ENCODE results near the gene OR4D9.

The OR4D9 gene

DNA sequence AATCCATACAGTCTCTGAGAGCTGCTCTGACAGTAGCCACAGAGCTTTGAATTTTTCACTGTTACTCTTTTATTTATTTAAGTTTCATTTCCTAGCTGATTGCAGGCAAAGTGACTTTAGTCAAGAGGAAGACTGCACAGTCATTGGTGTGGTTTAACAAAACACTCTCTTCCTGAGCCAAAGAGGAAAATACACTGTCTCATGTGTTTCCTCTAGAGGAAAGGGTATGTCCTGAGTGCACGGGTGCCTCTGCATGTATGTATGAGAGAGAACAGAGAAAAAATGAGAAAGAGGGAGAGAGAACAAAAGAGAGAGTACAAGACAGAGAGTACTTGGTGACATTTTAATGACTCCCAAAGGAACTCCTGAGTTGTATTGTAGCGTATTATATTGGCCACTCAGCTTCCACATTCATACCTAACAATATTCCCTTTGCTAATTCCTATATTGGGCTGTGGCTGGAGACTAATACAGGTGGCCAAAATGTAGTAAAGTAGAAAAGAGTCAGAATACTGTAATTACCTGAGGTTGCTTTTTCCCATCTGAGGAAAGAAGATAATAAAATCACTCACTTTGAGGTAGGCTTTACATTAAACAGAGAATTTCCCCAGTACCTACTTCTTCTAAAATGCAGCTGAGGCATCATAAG lies at the start of gene OR4D9:
Gene OR4D9, plus strand, starts transcription at position 599 of the 649 bp plus-strand sequence. CDS start 3,374 bp downstream, outside the sequence.
- no peak for TF ChIP-seq ARNTL (CRISPR knock-in tag; IDR thresholded peaks at IDR 0.05; ENCODE audit: borderline replicate concordance, low read depth)
- TF ChIP-seq RARB (CRISPR knock-in tag; IDR thresholded peaks at IDR 0.05), result no peak
- no peak for ATAC-seq

- ATAC-seq, result no peak
- TF ChIP-seq ZNF70 (CRISPR knock-in tag; IDR thresholded peaks at IDR 0.05) (no peak), ZC3H10 (CRISPR knock-in tag; IDR thresholded peaks at IDR 0.05) (no peak), CSRNP3 (CRISPR knock-in tag; IDR thresholded peaks at IDR 0.05) (no peak), ZNF565 (CRISPR knock-in tag; conservative IDR thresholded peaks at IDR 0.05; ENCODE audit: low read depth) (no peak), SNAI2 (CRISPR knock-in tag; IDR thresholded peaks at IDR 0.05) (no peak), BACH2 (CRISPR knock-in tag; IDR thresholded peaks at IDR 0.05; ENCODE audit: borderline replicate concordance) (no peak), CSDC2 (CRISPR knock-in tag; IDR thresholded peaks at IDR 0.05) (no peak), ZFP3 (CRISPR knock-in tag; IDR thresholded peaks at IDR 0.05) (no peak), GLIS3 (CRISPR knock-in tag; IDR thresholded peaks at IDR 0.05) (no peak), ISL1 (CRISPR knock-in tag; IDR thresholded peaks at IDR 0.05) (no peak), TCF4 (CRISPR knock-in tag; IDR thresholded peaks at IDR 0.05; ENCODE audit: borderline replicate concordance) (no peak), CREB5 (CRISPR knock-in tag; IDR thresholded peaks at IDR 0.05; ENCODE audit: low read depth) (no peak), OSR1 (CRISPR knock-in tag; IDR thresholded peaks at IDR 0.05) (no peak), RARB (CRISPR knock-in tag; IDR thresholded peaks at IDR 0.05) (no peak), ZNF8 (CRISPR knock-in tag; IDR thresholded peaks at IDR 0.05) (no peak)
- TF ChIP-seq, protein P1, sequence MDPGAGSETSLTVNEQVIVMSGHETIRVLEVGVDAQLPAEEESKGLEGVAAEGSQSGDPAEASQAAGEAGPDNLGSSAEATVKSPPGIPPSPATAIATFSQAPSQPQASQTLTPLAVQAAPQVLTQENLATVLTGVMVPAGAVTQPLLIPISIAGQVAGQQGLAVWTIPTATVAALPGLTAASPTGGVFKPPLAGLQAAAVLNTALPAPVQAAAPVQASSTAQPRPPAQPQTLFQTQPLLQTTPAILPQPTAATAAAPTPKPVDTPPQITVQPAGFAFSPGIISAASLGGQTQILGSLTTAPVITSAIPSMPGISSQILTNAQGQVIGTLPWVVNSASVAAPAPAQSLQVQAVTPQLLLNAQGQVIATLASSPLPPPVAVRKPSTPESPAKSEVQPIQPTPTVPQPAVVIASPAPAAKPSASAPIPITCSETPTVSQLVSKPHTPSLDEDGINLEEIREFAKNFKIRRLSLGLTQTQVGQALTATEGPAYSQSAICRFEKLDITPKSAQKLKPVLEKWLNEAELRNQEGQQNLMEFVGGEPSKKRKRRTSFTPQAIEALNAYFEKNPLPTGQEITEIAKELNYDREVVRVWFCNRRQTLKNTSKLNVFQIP (CRISPR knock-in tag; IDR thresholded peaks at IDR 0.05; ENCODE audit: borderline replicate concordance, low read depth), result no peak
- TF ChIP-seq, protein P2, sequence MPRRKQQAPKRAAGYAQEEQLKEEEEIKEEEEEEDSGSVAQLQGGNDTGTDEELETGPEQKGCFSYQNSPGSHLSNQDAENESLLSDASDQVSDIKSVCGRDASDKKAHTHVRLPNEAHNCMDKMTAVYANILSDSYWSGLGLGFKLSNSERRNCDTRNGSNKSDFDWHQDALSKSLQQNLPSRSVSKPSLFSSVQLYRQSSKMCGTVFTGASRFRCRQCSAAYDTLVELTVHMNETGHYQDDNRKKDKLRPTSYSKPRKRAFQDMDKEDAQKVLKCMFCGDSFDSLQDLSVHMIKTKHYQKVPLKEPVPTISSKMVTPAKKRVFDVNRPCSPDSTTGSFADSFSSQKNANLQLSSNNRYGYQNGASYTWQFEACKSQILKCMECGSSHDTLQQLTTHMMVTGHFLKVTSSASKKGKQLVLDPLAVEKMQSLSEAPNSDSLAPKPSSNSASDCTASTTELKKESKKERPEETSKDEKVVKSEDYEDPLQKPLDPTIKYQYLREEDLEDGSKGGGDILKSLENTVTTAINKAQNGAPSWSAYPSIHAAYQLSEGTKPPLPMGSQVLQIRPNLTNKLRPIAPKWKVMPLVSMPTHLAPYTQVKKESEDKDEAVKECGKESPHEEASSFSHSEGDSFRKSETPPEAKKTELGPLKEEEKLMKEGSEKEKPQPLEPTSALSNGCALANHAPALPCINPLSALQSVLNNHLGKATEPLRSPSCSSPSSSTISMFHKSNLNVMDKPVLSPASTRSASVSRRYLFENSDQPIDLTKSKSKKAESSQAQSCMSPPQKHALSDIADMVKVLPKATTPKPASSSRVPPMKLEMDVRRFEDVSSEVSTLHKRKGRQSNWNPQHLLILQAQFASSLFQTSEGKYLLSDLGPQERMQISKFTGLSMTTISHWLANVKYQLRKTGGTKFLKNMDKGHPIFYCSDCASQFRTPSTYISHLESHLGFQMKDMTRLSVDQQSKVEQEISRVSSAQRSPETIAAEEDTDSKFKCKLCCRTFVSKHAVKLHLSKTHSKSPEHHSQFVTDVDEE (CRISPR knock-in tag; IDR thresholded peaks at IDR 0.05), result no peak
Observed at GRCh38 chr11:59463190-59463641, 48.1 kb upstream of the OR4D9 start.

- no peak for ATAC-seq
- no peak for TF ChIP-seq CREB5 (CRISPR knock-in tag; IDR thresholded peaks at IDR 0.05; ENCODE audit: low read depth)
- no peak for TF ChIP-seq OSR1 (CRISPR knock-in tag; IDR thresholded peaks at IDR 0.05)
- no peak for TF ChIP-seq ISL1 (CRISPR knock-in tag; IDR thresholded peaks at IDR 0.05)
- TF ChIP-seq ZFP30 (CRISPR knock-in tag; IDR thresholded peaks at IDR 0.05), result no peak
Observed at GRCh38 chr11:59473015-59473414, 38.3 kb upstream of the OR4D9 start, which contains the start of gene OR4D10. Gene OR4D10 (plus strand): TSS chr11:59473315. CDS start chr11:59477430, 4,115 bp downstream.

DNA sequence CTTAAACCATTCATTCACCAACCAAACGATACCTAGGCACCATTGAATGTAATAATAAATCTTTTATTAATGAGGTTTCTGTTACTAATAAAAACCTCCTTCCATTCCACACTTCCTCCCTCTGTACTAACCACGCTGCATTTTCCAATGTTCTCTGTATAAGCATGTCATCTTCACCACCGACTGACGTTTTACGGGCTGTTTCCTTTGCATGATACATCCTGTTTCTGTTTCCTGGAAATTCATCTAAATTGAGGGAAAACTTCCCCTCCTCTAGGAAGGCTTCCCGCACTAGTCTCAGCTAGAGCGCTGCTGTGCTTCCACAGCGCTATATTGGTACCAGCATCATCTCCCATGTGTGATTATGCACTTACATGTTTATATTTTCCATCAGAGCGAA lies 36.2 kb upstream of the OR4D9 start:
- TF ChIP-seq ARNTL (CRISPR knock-in tag; IDR thresholded peaks at IDR 0.05; ENCODE audit: borderline replicate concordance, low read depth) (no peak), SNAI2 (CRISPR knock-in tag; IDR thresholded peaks at IDR 0.05) (no peak), RARB (CRISPR knock-in tag; IDR thresholded peaks at IDR 0.05) (no peak)
- no peak for ATAC-seq

Data from SK-N-SH treated with all-trans-retinoic acid at 6 μM for 48 hours (cell line).